D341Med (cell line): ENCODE data around the gene GLI1.
A peak's percentile ranks its signal among the peaks of the same experiment; 100 is the strongest.

Source experiments
- DNase-seq: peaks from one replicate; pipeline ENCODE4 v3.0.0; 2012; ENCODE audit warnings: low spot score

Gene GLI1

GRCh38 chr12:57461276-57461916 lies 1.8 kb downstream of the GLI1 start:
- peak; percentile 63 for DNase-seq

- DNase-seq = no peak
Observed at GRCh38 chr12:57461917-57462250, 2.3 kb downstream of the GLI1 start.

- peak; percentile 92 for DNase-seq
Observed at GRCh38 chr12:57462251-57462911, 2.8 kb downstream of the GLI1 start.

GRCh38 chr12:57462912-57463253 lies 3.3 kb downstream of the GLI1 start:
- no peak for DNase-seq

GRCh38 chr12:57464569-57464968 lies 5.0 kb downstream of the GLI1 start:
- no peak for DNase-seq

GRCh38 chr12:57465030-57465746 lies 5.6 kb downstream of the GLI1 start:
- no peak for DNase-seq

- DNase-seq = no peak
Observed at GRCh38 chr12:57465747-57466505, 6.3 kb downstream of the GLI1 start.

GRCh38 chr12:57467212-57467874 lies 7.8 kb downstream of the GLI1 start:
- DNase-seq = no peak

GRCh38 chr12:57467915-57468314 lies 8.3 kb downstream of the GLI1 start:
- DNase-seq = no peak

GRCh38 chr12:57469296-57470164 lies 9.9 kb downstream of the GLI1 start:
- no peak for DNase-seq

GRCh38 chr12:57470286-57470969 lies 10.8 kb downstream of the GLI1 start:
- no peak for DNase-seq

- DNase-seq = no peak
Observed at GRCh38 chr12:57470970-57471656, 11.5 kb downstream of the GLI1 start.

- DNase-seq = no peak
Observed at GRCh38 chr12:57471661-57472060, 12.1 kb downstream of the GLI1 start.

GRCh38 chr12:57472391-57472790 lies 12.8 kb downstream of the GLI1 start:
- no peak for DNase-seq

- DNase-seq = no peak
Observed at GRCh38 chr12:57473392-57473791, 13.8 kb downstream of the GLI1 start.

GRCh38 chr12:57473886-57474285 lies 14.3 kb downstream of the GLI1 start:
- DNase-seq = no peak

GRCh38 chr12:57474430-57474829 lies 14.8 kb downstream of the GLI1 start:
- no peak for DNase-seq

GRCh38 chr12:57474862-57475261 lies 15.3 kb downstream of the GLI1 start:
- no peak for DNase-seq

- no peak for DNase-seq
Observed at GRCh38 chr12:57475271-57476161, 15.9 kb downstream of the GLI1 start.
